HepG2 (cell line): Measurements from ENCODE around the gene HHATL. TPM values are rescaled to one million over a fixed set of nuclear protein-coding genes. Genes with fewer than 3 reads are reported as not detected.

Source experiments
- ATAC-seq: fragments of 200-7000 bp; cut with Tn5 transposase; 3 replicates; pipeline ENCODE4 v1.9.1; 2020; ENCODE audit warnings: mild to moderate bottlenecking, moderate library complexity
- BruUV-seq: library from RNA; stranded (reverse); fragments of 400-500 nt; replicated peaks from 2 replicates; lab custom pipeline; 2021; lab: Mats Ljungman, UMichigan
- CTCF ChIA-PET: fragments of 300-600 bp; formaldehyde crosslinking; extraction: SDS; loops from one replicate; lab custom pipeline; 2021; ENCODE audit warnings: low total read pairs, inconsistent platforms, low intra/inter-chr PET ratio; lab: Yijun Ruan, JAX
- POLR2A ChIA-PET: fragments of 350-600 bp; sonication (Branson Sonifier 250); formaldehyde crosslinking; loops from one replicate; lab custom pipeline; 2020; ENCODE audit warnings: antibody characterized with exemption, inconsistent platforms; lab: Yijun Ruan, JAX
- DNase-seq: peaks from one replicate; pipeline ENCODE4 v3.0.0-alpha.2; 2015; ENCODE audit warnings: low spot score
- FAIRE-seq: peaks from 3 replicates; lab custom pipeline; 2011; peaks lifted over from hg19 to GRCh38; lab: Jason Lieb, UNC
- H2AFZ ChIP-seq: one replicate; pipeline ENCODE4 v1.6.1; 2011; ENCODE audit warnings: low read length, inconsistent platforms
- H3K27ac ChIP-seq: fragments of 300-600 bp; 3 replicates; pipeline ENCODE4 v1.8.0; 2011; ENCODE audit warnings: mixed run types, mild to moderate bottlenecking, mixed read lengths, low read length, inconsistent platforms; ENCODE audit not compliant: insufficient read depth; ENCODE audit errors: extremely low read length
- H3K27me3 ChIP-seq, 2 experiments: fragments of 200-600 bp in 1 of 2; 2 replicates in 1 of 2; 3 replicates in 1 of 2; pipeline versions ENCODE4 v1.6.0 to v1.8.0; 2011; ENCODE audit warnings: low read length in 2 of 2, mild to moderate bottlenecking in 2 of 2, moderate library complexity in 2 of 2, inconsistent platforms in 1 of 2; ENCODE audit not compliant: insufficient read depth in 2 of 2, control insufficient read depth in 1 of 2
- H3K36me3 ChIP-seq, 2 experiments: fragments of 200-600 bp in 1 of 2; replicated peaks in 1 of 2; 2 replicates in 1 of 2; 3 replicates in 1 of 2; pipeline versions ENCODE4 v1.5.1 to v1.8.0; 2011; ENCODE audit warnings: low read length in 2 of 2, inconsistent platforms in 1 of 2; ENCODE audit not compliant: insufficient read depth in 2 of 2, control insufficient read depth in 1 of 2
- H3K4me1 ChIP-seq: 2 replicates; pipeline ENCODE4 v1.5.1; 2012; ENCODE audit warnings: low read length, inconsistent platforms; ENCODE audit not compliant: insufficient read depth
- H3K4me2 ChIP-seq: 2 replicates; pipeline ENCODE4 v1.6.0; 2011; ENCODE audit warnings: low read depth, low read length, inconsistent platforms
- H3K4me3 ChIP-seq, 3 experiments: fragments of 200-600 bp in 1 of 3; sonication (generic), shearing (Covaris generic) in 1 of 3; replicated peaks in 1 of 3; 2 replicates each; pipeline ENCODE4 v1.5.1; 2011 to 2016; ENCODE audit warnings: low read length in 3 of 3, inconsistent platforms in 2 of 3, low read depth in 2 of 3, mild to moderate bottlenecking in 2 of 3, control low read depth in 1 of 3, mixed read lengths in 1 of 3; ENCODE audit not compliant: insufficient read depth in 1 of 3
- H3K79me2 ChIP-seq: one replicate; pipeline ENCODE4 v1.6.1; 2011; ENCODE audit warnings: low read length, inconsistent platforms; ENCODE audit not compliant: insufficient read depth
- H3K9ac ChIP-seq: 2 replicates; pipeline ENCODE4 v1.6.0; 2011; ENCODE audit warnings: mild to moderate bottlenecking, low read depth, low read length, inconsistent platforms; ENCODE audit not compliant: insufficient read depth
- H3K9me3 ChIP-seq: 2 replicates; pipeline ENCODE4 v1.5.1; 2012; ENCODE audit warnings: mild to moderate bottlenecking, low read length
- H4K20me1 ChIP-seq: 2 replicates; pipeline ENCODE4 v1.6.0; 2011; ENCODE audit warnings: inconsistent platforms, mild to moderate bottlenecking, low read length, moderate library complexity; ENCODE audit not compliant: insufficient read depth
- STAG1 ChIP-seq: sonication (generic); formaldehyde crosslinking; IDR thresholded peaks from 2 replicates; pipeline ENCODE4 v1.4.0; 2020; ENCODE audit warnings: missing genetic modification reagents
- ZNF678 ChIP-seq: sonication (generic); formaldehyde crosslinking; IDR thresholded peaks from 2 replicates; pipeline ENCODE4 v1.4.0; 2020; ENCODE audit warnings: mild to moderate bottlenecking, missing genetic modification reagents
- WGBS: methylation state at CpG from one replicate; pipeline ENCODE4 v1.1.6; 2017; ENCODE audit warnings: low lambda C conversion rate; 5-methylcytosine and 5-hydroxymethylcytosine counted together
- in situ Hi-C: cut with HindIII; loops from 2 replicates; pipeline ENCODE4 v1.10.0; 2017; ENCODE audit warnings: low pct_unique_long_range_greater_than_20kb; ENCODE audit not compliant: extremely low pct_ligation_motif_present
- intact Hi-C: fragments of 100-400 bp; cut with micrococcal nuclease; formaldehyde crosslinking; loops from one replicate; pipeline ENCODE4 v1.10.0; 2022; ENCODE audit not compliant: unreplicated experiment
- polyA plus RNA-seq, 8 experiments: library from polyadenylated mRNA; depleted of rRNA in 3 of 8; stranded (reverse) in 7 of 8; unstranded in 1 of 8; fragments of >200 nt; fragmentation: Illumina TruSeq in 4 of 8; extraction: Trizol in 4 of 8; gene quantifications; 2 replicates each; pipeline versions ENCODE4 v1.2.1 to v1.2.3, GENCODE V29; 2011 to 2016; ENCODE audit warnings: low read depth in 4 of 8, missing spikeins in 1 of 8, mixed read lengths in 1 of 8; ENCODE audit not compliant: insufficient read depth in 1 of 8
- total RNA-seq, 5 experiments: library from RNA; depleted of rRNA; stranded (reverse); fragments of >200 nt; fragmentation: Illumina TruSeq; extraction: Trizol; gene quantifications; 2 replicates each; pipeline ENCODE4 v1.2.3, GENCODE V29; 2016; ENCODE audit warnings: low read depth in 1 of 5
- TF ChIP-seq, protein P1 (sequence below): sonication (generic); formaldehyde crosslinking; IDR thresholded peaks from 2 replicates; pipeline ENCODE4 v1.4.0; 2020; ENCODE audit warnings: mild to moderate bottlenecking, missing genetic modification reagents, borderline replicate concordance
- TF ChIP-seq, protein P2 (sequence below): sonication (generic); formaldehyde crosslinking; IDR thresholded peaks from 2 replicates; pipeline ENCODE4 v1.5.0; 2020; ENCODE audit warnings: mild to moderate bottlenecking, missing genetic modification reagents
- TF ChIP-seq, protein P3 (sequence below): sonication (generic); formaldehyde crosslinking; IDR thresholded peaks from 2 replicates; pipeline ENCODE4 v1.8.0; 2022; ENCODE audit warnings: missing genetic modification reagents, low read depth, mild to moderate bottlenecking, borderline replicate concordance
- TF ChIP-seq, protein P4 (sequence below): sonication (generic); formaldehyde crosslinking; IDR thresholded peaks from 2 replicates; pipeline ENCODE4 v1.8.1; 2023; ENCODE audit warnings: mild to moderate bottlenecking, missing genetic modification reagents

The HHATL gene
- total and polyA plus RNA-seq, 2 of the 13 experiments (the other 11 are each of a cell fraction or from before 2014, with no cell fraction given): 0.26 TPM; not detected in 1

DNA sequence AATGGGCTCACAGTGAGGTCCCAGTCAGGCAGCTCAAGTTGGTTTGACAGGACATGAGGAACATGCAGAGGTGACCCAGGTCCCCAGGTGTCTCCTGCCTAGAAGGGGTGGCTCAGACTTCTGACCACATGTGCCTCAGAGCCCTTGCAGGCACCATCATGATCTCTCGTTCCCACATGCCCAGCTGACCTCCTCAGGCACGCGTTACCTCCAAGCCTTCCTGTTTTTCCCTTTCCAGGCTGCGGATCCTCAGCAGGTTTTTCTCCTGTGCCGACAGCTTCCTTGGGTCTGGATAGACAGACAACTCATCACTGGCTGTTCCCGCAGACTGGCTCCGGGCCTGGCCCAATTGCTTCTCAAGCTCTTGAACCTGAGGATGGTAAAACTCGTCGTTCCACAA, 40.1 kb upstream of the HHATL start (continued):
- TF ChIP-seq, protein P1, sequence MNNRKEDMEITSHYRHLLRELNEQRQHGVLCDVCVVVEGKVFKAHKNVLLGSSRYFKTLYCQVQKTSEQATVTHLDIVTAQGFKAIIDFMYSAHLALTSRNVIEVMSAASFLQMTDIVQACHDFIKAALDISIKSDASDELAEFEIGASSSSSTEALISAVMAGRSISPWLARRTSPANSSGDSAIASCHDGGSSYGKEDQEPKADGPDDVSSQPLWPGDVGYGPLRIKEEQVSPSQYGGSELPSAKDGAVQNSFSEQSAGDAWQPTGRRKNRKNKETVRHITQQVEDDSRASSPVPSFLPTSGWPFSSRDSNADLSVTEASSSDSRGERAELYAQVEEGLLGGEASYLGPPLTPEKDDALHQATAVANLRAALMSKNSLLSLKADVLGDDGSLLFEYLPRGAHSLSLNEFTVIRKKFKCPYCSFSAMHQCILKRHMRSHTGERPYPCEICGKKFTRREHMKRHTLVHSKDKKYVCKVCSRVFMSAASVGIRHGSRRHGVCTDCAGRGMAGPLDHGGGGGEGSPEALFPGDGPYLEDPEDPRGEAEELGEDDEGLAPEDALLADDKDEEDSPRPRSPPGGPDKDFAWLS (CRISPR knock-in tag): no peak
- TF ChIP-seq, protein P2, sequence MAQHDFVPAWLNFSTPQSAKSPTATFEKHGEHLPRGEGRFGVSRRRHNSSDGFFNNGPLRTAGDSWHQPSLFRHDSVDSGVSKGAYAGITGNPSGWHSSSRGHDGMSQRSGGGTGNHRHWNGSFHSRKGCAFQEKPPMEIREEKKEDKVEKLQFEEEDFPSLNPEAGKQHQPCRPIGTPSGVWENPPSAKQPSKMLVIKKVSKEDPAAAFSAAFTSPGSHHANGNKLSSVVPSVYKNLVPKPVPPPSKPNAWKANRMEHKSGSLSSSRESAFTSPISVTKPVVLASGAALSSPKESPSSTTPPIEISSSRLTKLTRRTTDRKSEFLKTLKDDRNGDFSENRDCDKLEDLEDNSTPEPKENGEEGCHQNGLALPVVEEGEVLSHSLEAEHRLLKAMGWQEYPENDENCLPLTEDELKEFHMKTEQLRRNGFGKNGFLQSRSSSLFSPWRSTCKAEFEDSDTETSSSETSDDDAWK (CRISPR knock-in tag): no peak

DNA sequence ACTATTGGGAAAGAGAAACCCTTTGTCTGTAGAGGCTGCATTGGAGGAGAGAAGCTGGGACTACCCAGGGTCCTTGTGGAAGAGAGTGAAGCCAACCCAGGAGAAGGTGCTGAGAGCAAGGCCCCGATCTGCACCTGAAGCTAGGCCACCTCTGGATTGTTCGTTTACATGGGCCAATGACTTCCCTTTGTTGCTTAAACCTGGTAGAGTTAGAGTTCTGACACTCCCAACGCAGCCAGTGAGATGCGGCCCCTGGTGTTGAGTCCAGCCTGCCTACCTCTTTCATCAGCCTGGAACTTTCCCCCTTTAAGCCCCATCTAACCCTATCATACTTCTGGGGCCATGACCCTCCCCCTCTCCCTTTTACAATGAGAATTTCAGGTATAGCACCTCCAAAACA, 39.7 kb upstream of the HHATL start:
- H3K4me2 ChIP-seq: no peak overlapping the region
- no peaks in the 10 kb centered on the region for H3K9me3 ChIP-seq
- intact Hi-C loops: no loop called here
- H3K79me2 ChIP-seq: no peaks in the 10 kb centered on the region
- no peaks in the 10 kb centered on the region for H3K36me3 ChIP-seq
- no peak overlapping the region for H3K9ac ChIP-seq
- no peak overlapping the region for H3K4me3 ChIP-seq
- no peak for FAIRE-seq
- in situ Hi-C loops: no loop called here
- WGBS: 38% methylated on average over 2 of the region's 4 CpGs
- no TSS peak for BruUV-seq
- no peak overlapping the region for H3K27ac ChIP-seq
- ChIA-PET CTCF (no interaction called here), POLR2A (interaction anchor here (0.9 to 1.5 kb wide), 2 partner anchors 9 to 62 kb away, joined by 3 to 10 read pairs; partner anchors contain the start of gene HIGD1A)
- peak; percentile 15; the same call in 2 of the 3 replicates for ATAC-seq
- TF ChIP-seq, protein P3, sequence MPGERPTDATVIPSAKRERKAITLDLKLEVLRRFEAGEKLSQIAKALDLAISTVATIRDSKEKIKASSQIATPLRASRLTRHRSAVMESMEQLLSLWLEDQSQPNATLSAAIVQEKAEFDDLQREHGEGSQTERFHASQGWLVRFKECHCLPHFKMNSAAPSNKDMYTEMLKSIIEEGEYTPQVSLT (CRISPR knock-in tag): no peak
- peak; percentile 13; the same call in 1 of the 2 replicates for TF ChIP-seq STAG1 (CRISPR knock-in tag)
- no peak for TF ChIP-seq ZNF678 (CRISPR knock-in tag)
- TF ChIP-seq, protein P4, sequence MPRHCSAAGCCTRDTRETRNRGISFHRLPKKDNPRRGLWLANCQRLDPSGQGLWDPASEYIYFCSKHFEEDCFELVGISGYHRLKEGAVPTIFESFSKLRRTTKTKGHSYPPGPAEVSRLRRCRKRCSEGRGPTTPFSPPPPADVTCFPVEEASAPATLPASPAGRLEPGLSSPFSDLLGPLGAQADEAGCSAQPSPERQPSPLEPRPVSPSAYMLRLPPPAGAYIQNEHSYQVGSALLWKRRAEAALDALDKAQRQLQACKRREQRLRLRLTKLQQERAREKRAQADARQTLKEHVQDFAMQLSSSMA: no peak
- no peaks in the 10 kb centered on the region for H4K20me1 ChIP-seq
- no peak overlapping the region for H2AFZ ChIP-seq
- no peak for DNase-seq
- H3K27me3 ChIP-seq: no peaks in the 10 kb centered on the region
- H3K4me1 ChIP-seq: peaks cover 57% of the 10 kb centered on the region
